Neural progenitor cell (in vitro differentiated cells): ENCODE data around the gene RASA4B. TPM values are rescaled to one million over a fixed set of nuclear protein-coding genes. Genes with fewer than 3 reads are reported as not detected.

Experiments used
- DNase-seq: peaks from one replicate; pipeline ENCODE4 v3.0.0-alpha.2; 2016; ENCODE audit warnings: low spot score
- H2AFZ ChIP-seq: fragments of 200-600 bp; sonication (generic); replicated peaks from 2 replicates; pipeline ENCODE4 v1.6.1; 2016; ENCODE audit warnings: antibody characterized with exemption
- H3F3A ChIP-seq: fragments of 200-600 bp; sonication (generic); 2 replicates; pipeline ENCODE4 v1.6.1; 2016; ENCODE audit warnings: antibody characterized with exemption, low read depth
- H3K27ac ChIP-seq: fragments of 200-600 bp; sonication (generic); 2 replicates; pipeline ENCODE4 v1.5.1; 2016; ENCODE audit warnings: mild to moderate bottlenecking
- H3K27me3 ChIP-seq: fragments of 200-600 bp; sonication (generic); 2 replicates; pipeline ENCODE4 v1.6.1; 2016; ENCODE audit warnings: mild to moderate bottlenecking, moderate library complexity
- H3K36me3 ChIP-seq: fragments of 200-600 bp; sonication (generic); 2 replicates; pipeline ENCODE4 v1.5.1; 2016
- H3K4me1 ChIP-seq: fragments of 200-600 bp; sonication (generic); 2 replicates; pipeline ENCODE4 v1.6.1; 2016; ENCODE audit warnings: mixed run types
- H3K4me2 ChIP-seq: fragments of 200-600 bp; sonication (generic); 2 replicates; pipeline ENCODE4 v1.6.1; 2016
- H3K4me3 ChIP-seq: fragments of 200-600 bp; sonication (generic); 2 replicates; pipeline ENCODE4 v1.5.1; 2016
- H3K79me2 ChIP-seq: fragments of 200-600 bp; sonication (generic); 2 replicates; pipeline ENCODE4 v1.6.1; 2016; ENCODE audit warnings: low read depth
- H3K9ac ChIP-seq: fragments of 200-600 bp; sonication (generic); 2 replicates; pipeline ENCODE4 v1.6.1; 2016
- H3K9me3 ChIP-seq: fragments of 200-600 bp; sonication (generic); 2 replicates; pipeline ENCODE4 v1.5.1; 2016; ENCODE audit warnings: low read depth
- H4K20me1 ChIP-seq: fragments of 200-600 bp; sonication (generic); 2 replicates; pipeline ENCODE4 v1.6.1; 2016; ENCODE audit warnings: low read depth
- H3K27ac Mint-ChIP-seq: 3 replicates; pipeline ENCODE4 v1.8.0; 2021; ENCODE audit warnings: mixed read lengths
- H3K27me3 Mint-ChIP-seq: 2 replicates; pipeline ENCODE4 v1.8.0; 2022; ENCODE audit warnings: low read depth, mild to moderate bottlenecking, inconsistent platforms, moderate library complexity, mixed read lengths; ENCODE audit not compliant: insufficient read depth
- H3K36me3 Mint-ChIP-seq: 3 replicates; pipeline ENCODE4 v1.8.0; 2021; ENCODE audit warnings: mixed read lengths
- H3K4me1 Mint-ChIP-seq: 3 replicates; pipeline ENCODE4 v1.8.0; 2021; ENCODE audit warnings: mixed read lengths
- H3K4me3 Mint-ChIP-seq: 3 replicates; pipeline ENCODE4 v1.8.0; 2021; ENCODE audit warnings: mild to moderate bottlenecking, moderate library complexity, mixed read lengths
- H3K9me3 Mint-ChIP-seq: 3 replicates; pipeline ENCODE4 v1.8.0; 2020; ENCODE audit warnings: mixed read lengths
- CTCF ChIP-seq: fragments of 200-600 bp; sonication (generic); IDR thresholded peaks from 2 replicates; pipeline ENCODE4 v1.5.1; 2017; ENCODE audit warnings: antibody characterized with exemption, mild to moderate bottlenecking
- EZH2 ChIP-seq: fragments of 200-600 bp; sonication (generic); IDR thresholded peaks from 2 replicates; pipeline ENCODE4 v1.6.1; 2017; ENCODE audit warnings: antibody characterized with exemption, mild to moderate bottlenecking, moderate library complexity
- EZH2phosphoT487 ChIP-seq: fragments of 200-600 bp; sonication (generic); IDR thresholded peaks from 2 replicates; pipeline ENCODE4 v1.6.1; 2017; ENCODE audit warnings: antibody characterized with exemption
- total RNA-seq: library from RNA; depleted of rRNA; stranded (reverse); fragments of >200 nt; gene quantifications from 2 replicates; pipeline ENCODE4 v1.2.3, GENCODE V29; 2015; ENCODE audit warnings: low replicate concordance

RASA4B gene
- total RNA-seq, 1 donor from 2014 or later: 0.99 TPM

- H3K27me3 Mint-ChIP-seq: peaks cover 2% of the 10 kb centered on the region
- H3K36me3 Mint-ChIP-seq: peaks cover 14% of the 10 kb centered on the region
- H3K4me3 Mint-ChIP-seq: no peak overlapping the region
- Histone ChIP-seq H3K9ac (no peak overlapping the region), H3K4me3 (no peak overlapping the region), H2AFZ (no peak overlapping the region), H3K9me3 (no peaks in the 10 kb centered on the region), H3K79me2 (no peaks in the 10 kb centered on the region), H3K36me3 (no peaks in the 10 kb centered on the region), H3F3A (peaks cover 5% of the 10 kb centered on the region), H3K4me2 (no peak overlapping the region), H3K4me1 (peaks cover 4% of the 10 kb centered on the region), H3K27me3 (no peaks in the 10 kb centered on the region), H3K27ac (no peak overlapping the region), H4K20me1 (no peaks in the 10 kb centered on the region)
- no peak overlapping the region for H3K27ac Mint-ChIP-seq
- H3K9me3 Mint-ChIP-seq: no peaks in the 10 kb centered on the region
- peaks cover 4% of the 10 kb centered on the region for H3K4me1 Mint-ChIP-seq
- DNase-seq: no peak
- TF ChIP-seq EZH2phosphoT487 (no peak), EZH2 (no peak), CTCF (no peak)
Observed at GRCh38 chr7:102446387-102447156, 71.0 kb downstream of the RASA4B start.

DNA sequence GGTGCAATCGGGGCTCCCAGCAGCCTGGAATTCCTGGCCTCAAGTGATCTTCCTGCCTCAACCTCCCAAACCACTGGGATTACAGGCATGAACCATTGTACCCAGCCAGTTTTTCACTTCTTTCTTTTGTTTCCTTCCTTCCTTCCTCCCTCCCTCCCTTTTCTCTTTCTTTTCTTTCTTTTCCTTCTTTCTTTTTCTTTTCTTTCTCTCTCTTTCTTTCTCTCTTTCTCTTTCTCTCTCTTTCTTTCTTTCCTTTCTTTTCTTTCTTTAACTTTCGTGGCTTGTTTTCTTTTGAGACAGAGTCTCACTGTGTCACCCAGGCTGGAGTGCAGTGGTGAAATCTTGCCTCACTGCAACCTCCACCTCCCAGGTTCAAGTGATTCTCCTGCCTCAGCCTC, 71.9 kb downstream of the RASA4B start:
- Histone ChIP-seq H2AFZ (no peak overlapping the region), H3K36me3 (no peaks in the 10 kb centered on the region), H3K27ac (no peak overlapping the region), H3K27me3 (no peaks in the 10 kb centered on the region), H3F3A (peaks cover 4% of the 10 kb centered on the region), H3K4me2 (no peak overlapping the region), H3K79me2 (no peaks in the 10 kb centered on the region), H3K9ac (no peak overlapping the region), H3K4me1 (no peaks in the 10 kb centered on the region), H4K20me1 (no peaks in the 10 kb centered on the region), H3K9me3 (no peaks in the 10 kb centered on the region), H3K4me3 (no peak overlapping the region)
- Mint-ChIP-seq H3K36me3 (peaks cover 16% of the 10 kb centered on the region), H3K4me3 (no peak overlapping the region), H3K27me3 (peaks cover 2% of the 10 kb centered on the region), H3K9me3 (no peaks in the 10 kb centered on the region), H3K4me1 (peaks cover 5% of the 10 kb centered on the region), H3K27ac (no peak overlapping the region)
- TF ChIP-seq EZH2 (no peak), EZH2phosphoT487 (no peak), CTCF (no peak)
- no peak for DNase-seq

GRCh38 chr7:102444961-102445673, 72.5 kb downstream of the RASA4B start:
- no peaks in the 10 kb centered on the region for H3K4me1 ChIP-seq
- H3K9ac ChIP-seq: no peak overlapping the region
- no peaks in the 10 kb centered on the region for H3K36me3 ChIP-seq
- H3K27me3 ChIP-seq: no peaks in the 10 kb centered on the region
- no peak overlapping the region for H3K4me3 ChIP-seq
- H4K20me1 ChIP-seq: no peaks in the 10 kb centered on the region
- Mint-ChIP-seq H3K27me3 (peaks cover 2% of the 10 kb centered on the region), H3K36me3 (peaks cover 16% of the 10 kb centered on the region), H3K4me1 (peaks cover 5% of the 10 kb centered on the region), H3K4me3 (no peak overlapping the region), H3K9me3 (no peaks in the 10 kb centered on the region), H3K27ac (no peak overlapping the region)
- DNase-seq: no peak
- no peaks in the 10 kb centered on the region for H3K9me3 ChIP-seq
- TF ChIP-seq EZH2phosphoT487 (no peak), CTCF (no peak), EZH2 (no peak)
- no peak overlapping the region for H3K27ac ChIP-seq
- H3F3A ChIP-seq: peaks cover 6% of the 10 kb centered on the region
- H3K79me2 ChIP-seq: no peaks in the 10 kb centered on the region
- H3K4me2 ChIP-seq: no peak overlapping the region
- no peak overlapping the region for H2AFZ ChIP-seq
